LNCAP (cell line): Measurements from ENCODE around the gene SLC9A3.

Experiments
- CTCF ChIP-seq: fragments of 450-650 bp; IDR thresholded peaks from 2 replicates; pipeline ENCODE4 v1.5.1; 2017; ENCODE audit warnings: mild to moderate bottlenecking

The SLC9A3 gene

DNA sequence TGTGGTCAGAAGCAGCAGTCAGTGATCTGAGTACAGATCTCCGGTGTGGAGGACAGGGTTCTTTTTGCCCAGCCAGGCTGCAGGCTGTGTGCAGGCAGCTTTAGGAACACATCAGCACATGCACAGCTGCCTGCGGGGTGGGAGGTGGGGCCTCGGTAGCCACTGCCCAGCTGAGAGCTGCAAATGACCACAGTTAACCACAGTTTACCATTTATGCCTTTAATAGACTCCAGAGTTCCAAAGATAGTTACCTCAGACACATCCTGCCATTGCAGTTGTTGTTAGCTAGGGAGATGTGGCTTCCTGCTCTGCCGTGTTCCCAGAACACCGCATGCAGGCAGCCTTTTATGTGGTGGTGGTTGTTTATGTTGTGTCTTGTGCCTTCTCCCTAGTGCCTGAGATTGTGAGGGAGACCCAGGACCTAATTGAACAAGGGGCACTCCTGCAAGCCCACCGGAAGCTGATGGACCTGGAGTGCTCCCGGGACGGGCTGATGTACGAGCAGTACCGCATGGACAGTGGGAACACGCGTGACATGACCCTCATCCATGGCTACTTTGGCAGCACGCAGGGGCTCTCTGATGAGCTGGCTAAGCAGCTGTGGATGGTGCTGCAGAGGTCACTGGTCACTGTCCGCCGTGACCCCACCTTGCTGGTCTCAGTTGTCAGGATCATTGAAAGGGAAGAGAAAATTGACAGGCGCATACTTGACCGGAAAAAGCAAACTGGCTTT lies 71.1 kb downstream of the SLC9A3 start:
- no peak for TF ChIP-seq CTCF

GRCh38 chr5:451587-452458 lies 72.4 kb downstream of the SLC9A3 start:
- no peak for TF ChIP-seq CTCF

GRCh38 chr5:449151-449550 lies 75.1 kb downstream of the SLC9A3 start:
- no peak for TF ChIP-seq CTCF

DNA sequence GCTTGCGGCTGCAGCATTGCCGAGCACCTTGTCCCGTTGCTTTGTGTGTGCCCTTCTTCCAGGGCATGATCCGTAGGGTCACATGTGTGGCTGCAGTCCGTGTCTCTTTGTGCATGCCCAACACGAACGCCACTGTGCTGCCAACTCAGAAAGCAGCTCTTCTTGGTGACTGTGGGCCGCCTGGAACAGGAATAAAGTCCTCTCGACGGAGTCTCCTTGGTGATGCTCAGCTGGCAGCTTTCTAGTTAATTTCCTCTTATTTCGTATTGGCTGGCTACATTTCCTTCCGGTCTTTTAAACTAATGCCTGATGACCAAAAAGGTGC lies 75.5 kb downstream of the SLC9A3 start:
- TF ChIP-seq CTCF = no peak

GRCh38 chr5:448061-448765 lies 76.0 kb downstream of the SLC9A3 start:
- TF ChIP-seq CTCF = no peak

DNA sequence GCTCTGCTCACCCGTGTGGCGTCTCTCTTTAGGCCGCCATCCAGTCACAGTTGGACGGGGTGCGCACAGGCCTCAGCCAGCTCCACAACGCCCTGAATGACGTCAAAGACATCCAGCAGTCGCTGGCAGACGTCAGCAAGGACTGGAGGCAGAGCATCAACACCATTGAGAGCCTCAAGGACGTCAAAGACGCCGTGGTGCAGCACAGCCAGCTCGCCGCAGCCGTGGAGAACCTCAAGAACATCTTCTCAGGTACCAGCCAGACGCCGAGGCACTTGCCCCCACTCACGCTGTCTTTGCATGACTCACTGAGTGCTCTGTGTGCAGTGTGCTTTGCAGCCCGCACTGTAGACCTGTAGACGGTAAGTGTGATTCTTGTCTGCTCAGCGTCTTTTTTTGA lies 76.7 kb downstream of the SLC9A3 start:
- TF ChIP-seq CTCF = no peak

DNA sequence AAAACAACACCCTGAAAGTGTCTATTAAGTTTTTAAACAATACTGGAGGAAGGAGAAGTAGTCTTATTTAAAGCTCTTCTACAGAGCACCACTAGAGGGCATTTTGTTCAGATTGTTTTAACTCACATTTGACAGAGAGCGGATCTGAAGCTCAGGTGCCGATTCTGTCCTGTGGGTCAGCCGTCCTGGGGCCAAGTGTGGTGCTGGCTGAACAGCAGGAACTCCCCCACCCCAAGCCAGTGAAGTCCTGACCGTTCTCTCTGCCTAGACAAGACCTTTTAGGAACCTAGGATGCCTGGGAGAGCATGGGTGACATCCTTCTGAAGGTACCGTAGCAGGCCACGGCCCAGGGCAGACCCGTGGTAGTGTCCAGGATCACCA lies 77.4 kb downstream of the SLC9A3 start:
- peak; percentile 78 for TF ChIP-seq CTCF
